ENCODE data around the gene ALX4. TPM values are rescaled to one million over a fixed set of nuclear protein-coding genes. Genes with fewer than 3 reads are reported as not detected.

ALX4 gene
- total and polyA plus RNA-seq, 2 experiments from 2014 or later = not detected

Other genes with a start within 250 kb of the ALX4 start
- 6.6 and 12.0 TPM in 2 replicates for gene ACCS, start 243.9 kb downstream of the ALX4 start, total RNA-seq (2014; rRNA removed; shearing (Covaris generic))
- gene ACCS, start 243.9 kb downstream of the ALX4 start, polyA plus RNA-seq (2016; fragmentation: Nextera tagmentation; extraction: Ambion mirVana) = 2.9 and 3.6 TPM in 2 replicates
- gene EXT2, start 214.5 kb downstream of the ALX4 start, total RNA-seq (2014; rRNA removed; shearing (Covaris generic)) = 43.7 and 48.6 TPM in 2 replicates
- 11.7 and 15.9 TPM in 2 replicates for gene EXT2, start 214.5 kb downstream of the ALX4 start, polyA plus RNA-seq (2016; fragmentation: Nextera tagmentation; extraction: Ambion mirVana)

All from GM23338 (cell line).